H54 (cell line): ENCODE measurements around the gene STAB2.

Experiments used
- DNase-seq: peaks from one replicate; pipeline ENCODE4 v3.0.0; 2011; ENCODE audit warnings: low spot score, mixed read lengths; ENCODE audit not compliant: insufficient read length
- FAIRE-seq: peaks from 3 replicates; lab custom pipeline; 2011; peaks lifted over from hg19 to GRCh38; lab: Jason Lieb, UNC
- POLR2A ChIP-seq: IDR thresholded peaks from 2 replicates; pipeline ENCODE4 v1.6.1; 2011; ENCODE audit warnings: low read depth, mild to moderate bottlenecking, low read length

The STAB2 gene

DNA sequence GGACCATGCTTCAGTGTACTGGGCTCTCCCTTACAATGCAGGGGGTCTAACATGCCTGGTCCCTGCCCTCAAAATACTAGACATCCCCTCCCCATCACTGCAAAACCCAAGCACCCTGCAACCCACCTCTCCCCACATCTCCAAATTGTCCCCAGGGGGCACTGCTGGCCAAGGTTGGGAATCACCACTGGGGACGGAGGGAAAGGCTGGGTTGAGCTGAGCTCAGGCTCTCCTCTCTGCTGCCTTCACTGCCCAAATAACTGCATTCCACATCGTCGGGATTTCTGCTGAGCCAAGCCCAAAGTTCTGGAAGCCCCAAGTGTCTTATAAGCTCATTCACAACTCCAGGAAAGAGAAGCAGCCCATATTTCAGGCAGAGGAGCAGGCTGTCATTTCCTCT lies 184.4 kb downstream of the STAB2 start:
- TF ChIP-seq POLR2A, result no peak
- no peak for FAIRE-seq
- no peak for DNase-seq

DNA sequence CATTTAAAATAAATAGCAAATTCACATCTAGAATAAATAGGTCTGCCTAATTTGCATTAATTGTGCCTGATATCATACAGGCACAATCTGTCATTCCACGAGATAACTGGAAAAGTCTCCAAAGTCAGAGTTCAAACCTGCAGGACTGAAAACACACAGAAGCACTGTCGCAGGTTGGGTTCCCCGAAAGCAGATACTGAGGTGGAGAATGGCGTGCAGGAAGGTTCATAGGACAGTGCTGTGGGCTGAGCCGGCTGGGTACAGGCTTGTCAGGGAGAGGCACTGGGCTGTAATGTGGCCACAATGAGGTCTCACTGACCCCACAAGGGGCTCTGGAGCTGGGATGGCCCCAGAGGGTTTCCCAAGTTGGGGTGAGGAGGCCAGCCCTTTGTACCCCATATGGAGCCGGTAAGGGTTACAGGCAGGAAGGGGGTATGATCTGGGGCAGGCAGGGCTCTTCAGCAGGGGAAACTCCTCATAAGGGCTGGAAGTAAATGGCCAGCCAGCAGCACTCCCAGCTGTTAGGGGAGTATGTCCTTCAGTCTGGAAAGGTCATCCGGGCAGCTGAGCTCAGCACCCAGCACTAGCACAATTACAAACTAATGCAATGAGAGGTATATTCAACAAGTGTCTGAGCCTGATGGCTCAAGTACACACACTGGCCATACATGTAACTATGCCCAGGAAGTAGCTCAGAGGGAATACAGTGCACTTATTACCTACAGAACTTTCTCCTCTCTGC lies 185.5 kb downstream of the STAB2 start:
- FAIRE-seq (no peak), DNase-seq (no peak)
- no peak for TF ChIP-seq POLR2A

DNA sequence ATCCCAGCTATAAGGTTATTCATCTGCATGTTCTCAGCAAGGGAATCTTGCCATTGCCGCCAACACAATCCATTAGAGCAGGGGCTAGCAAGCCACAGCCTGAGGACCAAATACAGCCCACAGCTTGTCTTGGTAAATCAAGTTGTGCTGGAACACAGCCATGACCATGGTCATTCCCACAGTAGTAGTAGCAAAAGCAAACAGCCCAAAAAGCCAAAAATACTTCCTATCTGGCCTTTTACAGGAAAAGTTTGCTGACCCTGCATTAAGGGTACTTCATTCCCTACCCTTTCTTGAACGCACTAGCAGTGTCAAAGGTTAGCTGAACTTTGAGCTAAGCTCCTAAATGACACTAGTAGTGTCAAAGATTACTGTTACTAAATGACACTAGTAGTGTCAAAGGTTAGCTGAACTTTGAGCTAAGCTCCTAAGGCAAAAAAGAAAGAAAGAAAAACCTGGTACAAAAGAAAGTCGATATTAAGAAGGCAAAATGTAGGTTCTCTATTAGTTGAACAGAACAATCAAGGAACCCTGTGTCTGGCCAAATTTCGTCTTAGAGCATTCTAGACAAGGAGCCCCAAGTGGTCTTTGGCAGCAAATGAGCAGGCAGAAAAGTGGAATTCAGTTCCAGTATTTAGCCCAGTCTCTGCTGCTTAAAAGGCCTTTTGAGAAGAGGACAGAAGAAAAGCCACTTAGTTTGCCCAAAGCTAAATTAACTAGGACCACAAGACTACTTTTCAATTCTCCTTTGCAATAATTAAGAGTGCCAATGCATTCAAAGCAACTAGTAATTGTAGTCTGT lies 186.2 kb downstream of the STAB2 start:
- no peak for DNase-seq
- no peak for TF ChIP-seq POLR2A
- no peak for FAIRE-seq

DNA sequence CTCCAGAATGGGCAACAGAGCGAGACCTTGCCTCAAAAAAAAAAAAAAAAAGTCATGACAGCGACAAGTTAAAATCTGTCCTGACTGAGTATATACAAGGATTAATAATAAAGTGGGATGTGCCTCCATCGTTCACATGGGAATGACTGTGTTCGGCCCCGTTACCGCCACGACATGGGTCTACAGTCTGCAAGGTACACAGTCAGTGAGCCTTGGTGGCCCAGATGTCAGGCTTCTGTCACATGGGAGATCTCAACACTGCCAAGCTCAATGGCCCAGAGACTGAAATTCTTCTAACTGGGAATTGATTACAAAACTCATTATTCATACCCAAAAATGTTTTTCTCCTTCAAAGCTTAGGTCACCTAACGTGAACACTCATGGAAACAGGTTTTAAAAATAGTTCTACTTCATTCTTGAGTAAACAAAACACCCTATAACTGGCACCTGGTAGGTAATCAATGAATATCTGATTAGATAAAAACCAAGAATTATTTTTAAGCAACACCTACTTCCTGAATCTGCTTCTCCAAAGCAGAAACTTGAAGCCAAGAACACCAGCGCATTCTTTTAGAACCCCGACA lies 188.0 kb downstream of the STAB2 start:
- FAIRE-seq, result no peak

DNA sequence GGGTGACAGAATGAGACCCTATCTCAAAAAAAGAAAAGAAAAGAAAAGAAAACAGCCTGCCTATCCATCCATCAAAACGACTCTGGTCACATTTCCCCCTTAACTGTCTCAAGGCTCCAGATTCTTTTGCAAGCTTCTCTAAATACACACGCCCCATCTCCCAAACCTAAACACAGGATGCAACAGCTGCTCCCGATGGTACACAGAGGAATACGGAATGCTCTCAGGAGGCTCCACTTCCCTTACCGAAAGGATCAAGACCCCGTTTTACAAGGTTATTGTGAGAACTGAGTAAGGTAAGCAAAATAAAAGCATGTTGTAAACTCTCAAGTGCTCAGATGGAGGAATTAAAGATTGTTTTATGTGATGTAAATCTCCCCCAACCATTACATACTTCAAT lies 191.7 kb downstream of the STAB2 start:
- DNase-seq (no peak), FAIRE-seq (no peak)
- no peak for TF ChIP-seq POLR2A

More for the DNA sequence above, 188.0 kb downstream of the STAB2 start:
- no peak for DNase-seq
- TF ChIP-seq POLR2A, result no peak

DNA sequence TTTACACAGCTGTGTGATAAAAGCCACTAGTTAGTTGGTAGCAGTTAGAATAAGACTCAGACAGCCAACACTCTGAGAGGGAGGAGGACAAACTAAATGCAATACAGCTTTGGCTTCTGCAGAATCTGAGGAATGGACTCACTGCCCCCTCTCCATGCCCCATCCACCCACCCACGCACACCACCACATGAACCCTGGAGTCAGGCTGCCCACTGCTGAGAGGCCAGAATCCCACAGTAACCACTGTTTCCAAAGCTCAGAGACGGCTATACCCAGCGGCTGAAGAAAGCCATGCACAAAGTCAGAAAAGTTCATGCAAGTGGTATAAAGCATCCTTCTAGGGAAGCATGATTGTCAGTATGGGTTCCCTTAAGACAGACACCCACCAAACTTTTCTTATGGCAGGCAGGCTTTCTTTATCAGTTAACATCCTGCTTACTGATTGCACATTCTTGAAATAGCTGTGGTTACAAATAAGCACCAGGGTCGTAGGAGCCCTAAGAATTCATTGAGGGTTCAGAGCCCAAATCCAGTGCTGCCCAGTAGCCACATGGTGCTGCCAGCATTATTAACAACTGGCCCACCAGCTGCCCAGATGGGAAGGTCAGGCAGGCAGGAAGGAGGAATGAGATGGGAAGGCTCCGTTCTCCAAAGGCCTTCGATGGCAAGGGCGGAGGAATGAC lies 192.5 kb downstream of the STAB2 start:
- DNase-seq (peak; percentile 42), FAIRE-seq (no peak)
- TF ChIP-seq POLR2A, result no peak

DNA sequence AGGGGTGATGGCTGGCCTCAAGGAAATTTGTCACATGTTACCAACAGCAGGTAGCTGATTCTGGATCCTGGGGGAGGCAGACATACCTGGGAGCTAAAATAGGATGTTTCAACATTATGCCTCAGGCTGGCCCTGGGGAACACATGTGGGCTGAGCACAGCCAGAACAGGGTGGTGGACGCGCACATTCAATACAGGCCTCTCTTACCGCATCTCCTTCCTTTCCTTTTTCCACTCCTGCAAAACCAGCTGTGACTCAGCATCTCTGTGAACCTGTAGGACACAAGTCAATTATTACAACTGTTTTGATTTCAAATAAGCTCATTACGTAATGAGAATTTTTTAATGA lies 193.0 kb downstream of the STAB2 start:
- DNase-seq (no peak), FAIRE-seq (no peak)
- no peak for TF ChIP-seq POLR2A

DNA sequence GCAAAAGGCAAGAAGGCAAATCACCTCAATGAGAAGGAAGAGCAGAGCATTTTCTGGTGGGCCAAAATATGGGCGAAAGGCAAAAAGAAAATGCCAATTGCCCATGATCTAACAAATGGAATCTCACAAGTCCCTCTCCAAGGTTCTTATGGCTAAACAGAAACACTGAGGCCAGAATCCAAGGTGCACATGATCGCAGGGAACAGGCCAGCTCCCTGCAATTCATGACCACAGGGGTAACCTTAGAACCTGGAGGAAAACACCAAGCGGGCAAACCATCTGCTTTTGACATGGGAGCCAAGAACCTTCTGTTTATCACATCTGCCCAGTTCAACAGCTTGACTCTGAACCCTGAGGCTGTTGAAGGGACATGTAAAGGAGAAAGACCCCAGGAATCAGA lies 193.9 kb downstream of the STAB2 start:
- DNase-seq (no peak), FAIRE-seq (no peak)
- no peak for TF ChIP-seq POLR2A

DNA sequence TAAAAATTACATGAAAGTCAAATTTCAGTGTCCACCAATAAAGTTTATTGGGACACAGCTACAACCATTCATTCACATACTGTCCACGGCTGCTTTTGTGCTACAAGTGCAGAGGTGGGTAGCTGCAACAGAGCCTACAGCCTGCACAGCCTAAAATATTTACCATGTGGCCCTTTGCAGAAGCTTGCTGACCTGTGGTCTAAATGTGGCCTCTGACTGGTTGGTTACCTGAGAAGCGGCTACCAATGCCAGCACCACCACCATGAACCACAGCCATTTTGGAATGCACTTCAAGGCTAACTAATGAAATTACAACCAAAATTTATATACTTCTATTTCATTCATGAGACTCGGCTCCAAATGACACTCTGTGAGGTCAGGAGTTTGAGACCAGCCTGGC lies 195.3 kb downstream of the STAB2 start:
- FAIRE-seq, result no peak
- no peak for TF ChIP-seq POLR2A
- DNase-seq, result no peak

DNA sequence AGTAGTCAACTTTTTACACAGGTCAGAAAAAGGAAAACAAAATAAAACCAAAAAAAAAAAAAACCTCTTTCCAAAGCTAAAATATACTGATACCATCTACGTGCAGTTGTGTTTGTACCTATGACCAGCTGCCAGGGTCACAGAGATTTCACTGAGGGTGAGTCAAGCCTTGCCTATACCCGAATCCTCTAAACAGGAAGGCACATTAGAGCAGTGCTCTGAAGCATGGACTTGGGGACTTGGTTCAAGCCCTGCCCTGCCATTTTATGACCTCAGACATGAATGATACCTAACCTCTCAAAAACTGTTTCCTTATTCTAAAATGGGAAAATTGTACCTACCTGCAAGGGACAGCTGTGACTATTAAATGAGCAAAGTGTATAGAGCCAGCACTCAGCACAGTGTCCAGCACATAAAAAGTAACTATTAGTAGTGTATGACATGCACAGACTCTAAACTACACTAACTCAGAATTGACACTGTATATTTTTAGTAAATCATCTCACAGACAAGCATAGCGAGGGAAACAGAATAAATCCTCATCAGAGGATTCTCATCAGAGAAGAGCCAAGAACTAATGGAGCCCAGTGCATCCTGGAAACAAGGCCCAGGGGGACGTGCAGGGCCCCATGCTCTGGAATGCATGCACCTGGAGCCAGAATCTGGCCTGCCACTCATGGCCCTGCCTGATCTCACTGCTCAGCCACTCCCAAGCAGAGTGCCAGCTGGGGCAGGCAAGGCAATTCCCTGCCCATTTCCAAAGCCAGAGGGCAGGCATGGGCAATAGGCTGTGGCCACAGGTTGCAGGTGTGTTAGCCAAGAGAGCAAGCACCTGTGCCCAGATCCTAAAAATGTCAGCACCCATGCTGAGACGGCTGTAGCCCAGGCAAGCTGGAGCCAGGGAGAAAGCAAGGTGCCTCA lies 196.9 kb downstream of the STAB2 start:
- DNase-seq (no peak), FAIRE-seq (no peak)
- no peak for TF ChIP-seq POLR2A

DNA sequence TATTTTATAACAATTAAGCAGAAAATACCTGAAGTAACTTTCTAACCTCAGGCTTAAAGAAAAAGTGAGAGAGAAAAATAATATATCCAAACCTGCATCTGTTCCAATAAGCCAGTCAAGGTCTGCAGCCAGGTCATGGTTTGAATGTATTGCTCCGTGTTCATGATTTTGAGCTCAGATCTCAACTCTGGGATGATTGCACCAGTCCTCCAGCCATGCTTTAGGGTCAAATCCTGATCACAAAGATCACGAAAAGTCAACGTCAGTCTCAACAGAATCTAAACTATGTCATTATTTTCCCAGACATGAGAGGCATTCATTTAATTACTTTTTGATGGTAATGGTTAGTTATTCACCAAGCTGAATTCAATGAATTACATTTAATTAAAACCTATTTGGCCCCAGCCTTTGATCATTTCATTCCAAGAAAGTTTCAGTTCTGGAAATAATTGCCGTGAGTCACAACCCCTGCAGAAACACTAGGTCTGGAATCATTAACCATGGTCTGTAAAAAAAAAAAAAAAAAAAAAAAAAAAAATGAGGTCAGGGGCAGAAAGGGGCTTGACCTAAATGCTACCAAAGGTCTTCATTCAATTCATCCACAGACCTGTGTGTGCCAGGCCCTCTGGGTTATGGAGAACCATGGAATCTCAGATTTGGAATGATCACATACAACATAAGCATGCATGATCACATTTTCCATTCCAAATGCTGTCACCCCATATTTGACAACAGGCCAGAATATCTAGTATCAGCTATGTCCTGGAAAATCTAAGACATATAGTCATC lies 198.4 kb downstream of the STAB2 start:
- no peak for DNase-seq
- FAIRE-seq, result no peak
- TF ChIP-seq POLR2A, result no peak

DNA sequence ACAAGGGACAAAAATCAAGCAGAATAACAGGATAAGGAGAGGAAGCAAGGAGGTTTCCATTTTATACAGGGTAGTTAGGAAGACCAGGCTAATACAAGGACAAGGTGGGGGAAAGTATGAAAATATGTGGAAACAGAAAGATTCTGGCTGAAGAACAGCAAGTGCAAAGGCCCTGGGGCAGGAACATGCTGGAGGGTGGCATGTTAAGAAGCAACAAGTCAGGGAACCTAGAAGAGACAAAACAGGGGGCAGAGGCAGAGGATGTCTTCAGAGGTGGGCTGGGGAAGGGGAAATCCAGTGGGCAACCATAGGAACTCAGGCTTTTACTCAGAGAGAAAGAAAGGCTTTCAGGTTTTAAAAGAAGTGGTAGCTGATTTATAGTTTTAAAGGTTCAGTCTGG lies 199.1 kb downstream of the STAB2 start:
- DNase-seq (no peak), FAIRE-seq (no peak)
- TF ChIP-seq POLR2A, result no peak
